Keratinocyte (primary cell): ENCODE data around the gene SDHAF1. TPM values are rescaled to one million over a fixed set of nuclear protein-coding genes. Genes with fewer than 3 reads are reported as not detected.

Experiments used
- DNase-seq: peaks from one replicate; pipeline ENCODE4 v3.0.0-alpha.2; 2011; ENCODE audit warnings: low read depth, missing footprints, low spot score
- FAIRE-seq: peaks from 2 replicates; lab custom pipeline; 2011; peaks lifted over from hg19 to GRCh38; lab: Jason Lieb, UNC
- H2AFZ ChIP-seq: 2 replicates; pipeline ENCODE4 v1.6.0; 2012; ENCODE audit warnings: low read length, control low read depth, inconsistent platforms; ENCODE audit not compliant: control insufficient read depth
- H3K27ac ChIP-seq: 2 replicates; pipeline ENCODE4 v1.5.1; 2011; ENCODE audit warnings: low read length; ENCODE audit not compliant: control insufficient read depth, insufficient read depth
- H3K27me3 ChIP-seq: 3 replicates; pipeline ENCODE4 v1.6.0; 2011; ENCODE audit warnings: low read length; ENCODE audit not compliant: control insufficient read depth, insufficient read depth; ENCODE audit errors: extremely low read depth
- H3K36me3 ChIP-seq, 2 experiments: 2 replicates in 1 of 2; 3 replicates in 1 of 2; pipeline ENCODE4 v1.5.1; 2011; ENCODE audit warnings: low read length in 2 of 2, mild to moderate bottlenecking in 1 of 2; ENCODE audit not compliant: control insufficient read depth in 2 of 2, insufficient read depth in 2 of 2; ENCODE audit errors: extremely low read depth in 1 of 2
- H3K4me1 ChIP-seq: 3 replicates; pipeline ENCODE4 v1.5.1; 2011; ENCODE audit warnings: low read length; ENCODE audit not compliant: control insufficient read depth, insufficient read depth; ENCODE audit errors: extremely low read depth
- H3K4me2 ChIP-seq: 3 replicates; pipeline ENCODE4 v1.6.0; 2011; ENCODE audit warnings: low read depth, low read length; ENCODE audit not compliant: control insufficient read depth, insufficient read depth; ENCODE audit errors: extremely low read depth
- H3K4me3 ChIP-seq, 3 experiments: fragments of 200-600 bp in 1 of 3; sonication (generic) in 1 of 3; 2 replicates in 2 of 3; 3 replicates in 1 of 3; pipeline ENCODE4 v1.5.1; 2011 to 2016; ENCODE audit warnings: low read length in 3 of 3, mild to moderate bottlenecking in 3 of 3, control low read depth in 2 of 3, inconsistent platforms in 1 of 3, low read depth in 1 of 3, mixed read lengths in 1 of 3, mixed run types in 1 of 3, moderate library complexity in 1 of 3; ENCODE audit not compliant: control insufficient read depth in 2 of 3, insufficient read depth in 2 of 3; ENCODE audit errors: extremely low read depth in 1 of 3
- H3K79me2 ChIP-seq: 2 replicates; pipeline ENCODE4 v1.6.0; 2012; ENCODE audit warnings: low read length; ENCODE audit not compliant: control insufficient read depth, insufficient read depth
- H3K9ac ChIP-seq: 3 replicates; pipeline ENCODE4 v1.6.0; 2011; ENCODE audit warnings: low read length; ENCODE audit not compliant: control insufficient read depth, insufficient read depth; ENCODE audit errors: extremely low read depth
- H3K9me1 ChIP-seq: 3 replicates; pipeline ENCODE4 v1.6.0; 2011; ENCODE audit warnings: low read length; ENCODE audit not compliant: control insufficient read depth, insufficient read depth; ENCODE audit errors: extremely low read depth
- H3K9me3 ChIP-seq: 2 replicates; pipeline ENCODE4 v1.5.1; 2012; ENCODE audit warnings: low read depth, low read length; ENCODE audit not compliant: control insufficient read depth
- H4K20me1 ChIP-seq: 3 replicates; pipeline ENCODE4 v1.6.0; 2011; ENCODE audit warnings: low read length; ENCODE audit not compliant: control insufficient read depth, insufficient read depth; ENCODE audit errors: extremely low read depth
- CTCF ChIP-seq, 3 experiments: IDR thresholded peaks in 1 of 3; conservative IDR thresholded peaks in 1 of 3; optimal IDR thresholded peaks in 1 of 3; 2 replicates in 2 of 3; 3 replicates in 1 of 3; pipeline versions ENCODE3 to v1.5.1; 2011; ENCODE audit warnings: low read length in 3 of 3, mild to moderate bottlenecking in 3 of 3, moderate library complexity in 2 of 3, control low read depth in 1 of 3, inconsistent platforms in 1 of 3; ENCODE audit not compliant: insufficient read depth in 2 of 3; ENCODE audit errors: extremely low read depth in 1 of 3
- EZH2 ChIP-seq: IDR thresholded peaks from one replicate; pipeline ENCODE4 v1.6.1; 2012; ENCODE audit warnings: inconsistent platforms, mild to moderate bottlenecking, low read length, moderate library complexity
- dilution Hi-C: fragments of 300-500 bp; cut with MboI; formaldehyde crosslinking; loops from one replicate; pipeline ENCODE4 v1.7.0; 2020; ENCODE audit warnings: low sequenced_read_pairs; ENCODE audit not compliant: extremely low pct_ligation_motif_present
- polyA plus RNA-seq, 5 experiments: library from polyadenylated mRNA; depleted of rRNA in 3 of 5; stranded (reverse) in 3 of 5; stranded (forward) in 1 of 5; unstranded in 1 of 5; fragments of >200 nt; gene quantifications; 1 replicate in 1 of 5; 2 replicates in 3 of 5; 3 replicates in 1 of 5; pipeline versions ENCODE4 v1.2.1 to v1.2.3, GENCODE V29; 2011 to 2012; ENCODE audit warnings: missing spikeins in 2 of 5, low read depth in 1 of 5, low replicate concordance in 1 of 5

The SDHAF1 gene
- polyA plus RNA-seq, 1 donor (not counting 4 experiments of a cell fraction or from before 2014, with no cell fraction given), result 7.3 TPM

- no peaks in the 10 kb centered on the region for H3K9me1 ChIP-seq
- no peaks in the 10 kb centered on the region for H4K20me1 ChIP-seq
- H2AFZ ChIP-seq, result no peak overlapping the region
- H3K4me1 ChIP-seq, result no peaks in the 10 kb centered on the region
- DNase-seq (no peak), FAIRE-seq (no peak)
- no peaks in the 10 kb centered on the region for H3K36me3 ChIP-seq
- H3K27ac ChIP-seq, result no peak overlapping the region
- H3K4me2 ChIP-seq, result no peak overlapping the region
- H3K27me3 ChIP-seq, result no peaks in the 10 kb centered on the region
- H3K9me3 ChIP-seq, result no peaks in the 10 kb centered on the region
- dilution Hi-C loops, result no loop called here
- no peak overlapping the region for H3K4me3 ChIP-seq
- TF ChIP-seq CTCF (optimal IDR thresholded peaks at IDR 0.05 in 1 of 3, IDR thresholded peaks at IDR 0.05 in 1 of 3, conservative IDR thresholded peaks at IDR 0.05 in 1 of 3; ENCODE audit: extremely low read depth in 1 of 3, insufficient read depth in 2 of 3, low read length in 3 of 3), result no peak
- TF ChIP-seq EZH2, result no peak
- H3K79me2 ChIP-seq, result no peaks in the 10 kb centered on the region
- no peak overlapping the region for H3K9ac ChIP-seq
Measured at GRCh38 chr19:36031308-36031707, 36.3 kb downstream of the SDHAF1 start.

- Histone ChIP-seq H2AFZ (no peak within 1 kb of the TSS), H3K9me3 (no peaks in the 10 kb centered on the region), H3K79me2 (no peaks in the 10 kb centered on the region), H3K27me3 (no peaks in the 10 kb centered on the region), H3K27ac (no peak within 1 kb of the TSS), H3K4me2 (no peak within 1 kb of the TSS), H3K4me1 (no peaks in the 10 kb centered on the region), H3K9ac (no peak within 1 kb of the TSS), H4K20me1 (no peaks in the 10 kb centered on the region), H3K4me3 (peak within 1 kb of the TSS in 1 of 3 experiments; percentile 38), H3K36me3 (no peaks in the 10 kb centered on the region), H3K9me1 (no peaks in the 10 kb centered on the region)
- FAIRE-seq (no peak), DNase-seq (no peak)
- no peak for TF ChIP-seq CTCF (optimal IDR thresholded peaks at IDR 0.05 in 1 of 3, IDR thresholded peaks at IDR 0.05 in 1 of 3, conservative IDR thresholded peaks at IDR 0.05 in 1 of 3; ENCODE audit: extremely low read depth in 1 of 3, insufficient read depth in 2 of 3, low read length in 3 of 3)
- TF ChIP-seq EZH2, result no peak
- dilution Hi-C loops, result no loop called here
Measured at GRCh38 chr19:36032251-36033104, 37.5 kb downstream of the SDHAF1 start, which contains the start of gene CLIP3. TSS of gene CLIP3 (minus strand) at chr19:36032873. CDS start at chr19:36032357, 516 bp downstream.
